NCI-H524 treated with DMSO at 0.1 percent for 48 hours (cell line): ENCODE measurements around the gene MDFIC.

Experiments
- DNase-seq: peaks from one replicate; lab custom pipeline; 2025; lab: John Stamatoyannopoulos, UW

The MDFIC gene

DNA sequence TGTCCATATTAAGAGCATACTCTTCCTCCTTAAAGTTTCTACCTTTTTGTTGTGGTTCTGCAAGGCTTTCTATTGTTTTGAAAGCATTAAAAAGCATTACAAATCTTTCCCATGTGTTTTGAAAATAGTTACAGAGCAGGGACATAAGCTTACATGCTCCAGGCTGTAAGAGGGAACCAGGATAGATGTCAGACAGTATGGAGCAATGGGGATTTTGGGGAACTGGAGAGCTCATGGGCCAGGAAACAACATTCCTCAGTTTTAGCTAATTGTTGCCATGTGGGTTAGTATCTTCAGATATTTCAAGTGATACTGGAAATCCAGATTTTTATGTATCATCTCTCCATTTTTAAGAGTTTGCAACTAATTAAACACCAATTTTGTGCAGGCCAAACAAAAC lies 3.5 kb downstream of the MDFIC start:
- DNase-seq, result no peak

- DNase-seq, result no peak
Measured at GRCh38 chr7:114928060-114928459, 6.2 kb downstream of the MDFIC start.

GRCh38 chr7:114929570-114929969 lies 7.7 kb downstream of the MDFIC start:
- DNase-seq, result no peak

DNA sequence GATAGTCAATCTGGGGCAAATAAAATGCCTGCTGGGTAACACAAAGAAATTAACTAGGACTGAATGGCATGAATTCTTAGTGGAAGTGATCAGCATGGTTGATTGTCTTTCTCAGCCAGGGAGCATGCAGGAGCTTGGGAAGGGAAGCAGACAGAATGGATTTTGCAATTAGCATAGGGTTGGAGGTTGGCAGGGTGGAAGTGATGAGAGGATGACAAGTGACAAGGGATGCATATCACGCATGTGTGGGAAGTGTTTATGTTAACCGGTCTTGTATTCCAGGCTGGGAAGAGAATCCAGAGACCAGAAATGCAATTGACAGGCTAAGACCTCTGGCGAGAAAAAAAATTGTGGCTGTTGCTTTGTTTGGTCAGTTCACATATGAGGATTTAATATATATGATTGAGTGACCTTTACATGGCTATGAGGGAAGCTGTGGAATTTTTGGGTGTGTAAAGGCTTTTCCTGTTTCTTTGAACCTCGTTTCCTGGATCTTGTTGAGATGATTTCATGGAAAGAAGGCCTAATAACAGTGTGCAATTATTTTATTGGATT lies 8.3 kb downstream of the MDFIC start:
- DNase-seq, result no peak

DNA sequence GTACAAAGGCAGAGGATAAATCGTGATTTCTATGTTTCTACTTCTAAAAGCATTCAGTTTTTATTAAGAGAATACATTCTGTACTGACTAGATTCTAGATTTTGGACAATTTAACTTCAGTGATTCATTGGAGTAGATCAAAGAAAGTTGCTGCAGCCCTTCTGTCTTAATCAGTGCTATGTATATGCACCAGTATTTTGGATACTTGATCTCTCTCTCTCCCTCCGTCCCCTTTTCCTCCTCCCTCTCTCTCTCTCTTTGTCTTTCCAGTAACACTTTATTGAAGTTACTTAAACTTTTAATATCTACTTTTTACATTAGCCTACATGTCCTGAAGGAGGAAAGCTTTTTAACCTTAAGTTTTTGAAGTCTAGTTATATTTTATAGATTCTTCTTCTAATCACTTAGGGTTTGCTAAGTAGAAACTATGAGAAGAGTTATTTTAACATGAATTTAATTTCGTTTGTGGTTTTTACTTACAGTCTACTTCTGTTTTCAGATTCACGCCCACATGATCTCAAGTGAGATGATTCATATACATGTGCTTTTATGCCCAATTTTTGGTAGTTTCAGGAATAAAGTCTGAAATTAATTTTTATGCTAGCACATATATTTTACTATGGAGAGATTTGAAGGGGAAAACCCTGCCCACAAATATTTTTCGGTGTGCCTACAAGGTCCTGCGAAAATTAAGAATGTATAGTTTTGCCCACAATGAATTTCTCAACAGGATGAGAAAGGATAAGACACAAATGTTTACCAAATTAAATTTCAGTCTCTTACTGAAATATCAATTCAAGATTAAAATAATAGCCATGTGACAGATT lies 9.1 kb downstream of the MDFIC start:
- no peak for DNase-seq

DNA sequence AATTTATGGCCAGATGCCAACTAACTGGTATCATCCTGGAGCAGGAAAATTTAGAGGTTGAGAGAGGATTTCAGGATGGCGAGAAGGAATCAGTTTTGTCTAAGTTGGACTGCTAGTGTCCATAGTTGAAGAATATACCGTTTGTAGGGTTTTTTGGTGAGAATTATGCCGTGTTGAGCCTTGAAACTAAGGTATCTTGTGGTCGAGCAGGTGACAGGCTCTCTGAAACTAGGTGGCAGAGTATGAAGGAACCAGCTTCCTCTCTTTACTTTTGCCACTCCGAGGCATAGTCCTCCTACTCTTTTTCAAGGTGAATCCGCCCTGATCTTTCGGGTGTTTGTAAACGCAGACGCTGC lies 9.7 kb downstream of the MDFIC start:
- no peak for DNase-seq

DNA sequence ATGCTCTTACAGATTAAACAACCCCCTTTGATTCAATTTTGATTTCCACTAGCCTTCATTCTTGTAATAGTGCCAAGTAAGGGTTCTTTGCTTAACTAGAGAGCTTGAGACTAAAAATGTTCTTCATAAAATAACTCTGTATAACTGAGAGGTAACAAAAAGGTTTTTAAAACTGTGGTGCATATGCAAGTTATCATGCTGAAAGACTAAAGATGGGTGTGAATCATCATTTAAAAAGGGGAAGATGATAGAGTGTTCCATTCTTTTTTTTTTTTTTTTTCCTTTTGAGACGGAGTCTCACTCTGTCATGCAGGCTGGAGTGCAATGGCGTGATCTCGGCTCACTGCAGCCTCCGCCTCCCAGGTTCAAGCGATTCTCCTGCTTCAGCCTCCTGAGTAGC lies 11.1 kb downstream of the MDFIC start:
- no peak for DNase-seq

GRCh38 chr7:114933658-114934057 lies 11.8 kb downstream of the MDFIC start:
- no peak for DNase-seq

- no peak for DNase-seq
Measured at GRCh38 chr7:114934086-114934485, 12.2 kb downstream of the MDFIC start.

DNA sequence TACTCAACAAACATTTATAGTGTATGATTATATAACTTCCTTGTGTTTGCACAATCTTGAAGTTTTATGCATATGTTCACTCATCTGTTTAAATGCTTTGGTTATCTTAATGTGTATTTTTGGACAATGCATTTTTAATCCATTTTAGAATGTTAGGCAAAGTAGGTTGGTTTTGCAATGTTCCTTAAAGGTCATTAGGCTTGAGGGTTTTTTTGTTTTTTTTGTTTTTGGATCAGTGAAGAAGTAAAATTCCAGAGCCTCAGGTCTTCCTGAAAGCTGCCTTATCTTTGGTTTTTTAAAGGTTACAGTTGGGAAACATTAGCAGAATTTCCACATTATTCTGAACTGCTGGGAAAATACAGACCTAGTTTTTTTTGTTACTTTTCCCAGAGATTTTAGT lies 12.8 kb downstream of the MDFIC start:
- no peak for DNase-seq

GRCh38 chr7:114936471-114936870 lies 14.6 kb downstream of the MDFIC start:
- no peak for DNase-seq

DNA sequence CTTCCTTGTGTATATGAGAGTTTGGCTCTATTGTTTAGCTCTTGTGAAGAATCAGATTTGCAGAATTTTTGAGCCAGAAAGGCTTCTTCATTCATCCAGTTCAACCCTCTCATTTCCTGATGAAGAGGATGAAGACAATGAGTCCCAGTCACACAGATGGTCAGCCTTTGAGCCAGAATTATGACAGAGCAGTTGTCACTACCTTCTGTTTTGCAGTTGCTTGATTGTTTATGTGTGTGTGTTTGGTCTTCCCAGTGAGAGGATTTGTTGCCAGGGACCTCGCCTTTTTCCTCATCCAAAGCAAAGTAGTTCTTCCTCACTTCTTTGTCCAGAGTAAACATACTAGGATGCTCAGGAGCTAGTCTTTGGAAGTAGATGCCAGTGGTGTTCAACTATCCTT lies 15.6 kb downstream of the MDFIC start:
- DNase-seq, result no peak

GRCh38 chr7:114938785-114939184 lies 16.9 kb downstream of the MDFIC start:
- no peak for DNase-seq

GRCh38 chr7:114939484-114940097 lies 17.7 kb downstream of the MDFIC start:
- DNase-seq, result no peak

DNA sequence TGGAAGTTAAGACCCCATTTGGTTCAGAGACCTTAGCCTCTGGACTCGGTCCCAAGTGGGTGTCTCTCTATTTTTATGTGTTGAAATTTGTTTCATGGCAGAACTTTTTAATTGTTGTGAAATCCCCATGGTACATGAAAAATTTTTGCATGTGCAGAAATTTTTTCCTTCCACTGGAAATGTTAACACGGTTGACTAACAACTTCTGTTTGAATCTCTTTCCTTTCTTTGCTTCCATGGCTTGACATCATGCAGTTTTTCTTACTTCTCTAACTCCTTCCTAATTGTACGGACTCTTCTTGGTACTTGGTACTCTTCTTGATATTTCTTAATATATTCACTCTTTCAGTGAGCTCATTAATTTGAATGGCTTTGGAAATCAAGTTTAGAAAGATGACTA lies 18.3 kb downstream of the MDFIC start:
- DNase-seq, result no peak

DNA sequence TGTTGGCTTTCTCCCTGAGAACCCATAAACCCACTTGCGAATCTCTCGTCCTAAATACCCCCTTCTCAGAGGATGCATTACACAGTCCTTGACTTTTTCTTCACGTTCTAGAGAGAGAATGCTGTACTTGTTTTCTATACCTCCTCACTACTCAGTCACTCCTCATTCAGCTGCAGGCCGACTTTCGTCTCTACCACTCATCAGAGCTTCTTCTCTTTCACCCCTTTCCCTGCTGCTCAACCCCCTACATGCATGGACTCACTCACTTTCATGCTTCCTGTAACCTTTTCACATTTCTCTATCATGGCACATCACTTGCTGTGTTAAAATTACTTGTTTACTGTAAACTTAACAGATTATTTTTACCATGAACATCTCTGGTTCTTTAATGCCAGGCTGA lies 19.8 kb downstream of the MDFIC start:
- no peak for DNase-seq

DNA sequence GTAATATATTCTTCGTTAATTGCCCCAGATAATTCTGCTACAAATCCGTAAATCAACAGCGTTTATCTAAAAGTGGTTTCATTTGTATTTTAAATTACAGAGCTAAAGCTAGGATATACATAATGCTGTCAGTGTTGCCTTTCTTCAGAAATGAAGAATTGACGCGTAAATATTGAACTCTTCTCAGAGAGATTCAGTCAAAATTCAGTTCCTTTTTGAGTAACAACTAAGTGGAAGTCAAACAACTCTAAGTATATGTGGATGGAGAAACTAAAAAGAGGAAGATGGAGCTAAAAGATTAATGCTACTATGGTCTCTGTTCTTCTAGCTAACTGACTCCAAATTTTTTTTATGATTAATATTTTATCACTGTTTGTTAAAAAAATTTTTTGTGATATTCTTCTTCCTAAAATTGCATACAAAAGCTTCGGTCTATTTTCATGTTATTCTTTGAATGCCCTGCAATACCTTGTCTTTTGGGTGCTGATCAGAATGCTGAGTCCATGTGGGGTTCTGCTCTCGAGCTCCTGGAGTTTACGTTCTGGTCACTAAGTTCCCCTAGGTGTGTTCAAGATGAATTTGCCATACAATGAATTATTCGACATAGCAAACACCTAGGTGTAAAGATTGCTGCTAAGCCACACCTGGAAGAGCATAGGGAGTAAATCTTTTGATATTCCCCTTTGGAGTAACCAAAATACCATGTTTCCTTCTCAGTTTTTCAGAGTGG lies 20.7 kb downstream of the MDFIC start:
- no peak for DNase-seq

GRCh38 chr7:114943530-114943929 lies 21.6 kb downstream of the MDFIC start:
- no peak for DNase-seq

DNA sequence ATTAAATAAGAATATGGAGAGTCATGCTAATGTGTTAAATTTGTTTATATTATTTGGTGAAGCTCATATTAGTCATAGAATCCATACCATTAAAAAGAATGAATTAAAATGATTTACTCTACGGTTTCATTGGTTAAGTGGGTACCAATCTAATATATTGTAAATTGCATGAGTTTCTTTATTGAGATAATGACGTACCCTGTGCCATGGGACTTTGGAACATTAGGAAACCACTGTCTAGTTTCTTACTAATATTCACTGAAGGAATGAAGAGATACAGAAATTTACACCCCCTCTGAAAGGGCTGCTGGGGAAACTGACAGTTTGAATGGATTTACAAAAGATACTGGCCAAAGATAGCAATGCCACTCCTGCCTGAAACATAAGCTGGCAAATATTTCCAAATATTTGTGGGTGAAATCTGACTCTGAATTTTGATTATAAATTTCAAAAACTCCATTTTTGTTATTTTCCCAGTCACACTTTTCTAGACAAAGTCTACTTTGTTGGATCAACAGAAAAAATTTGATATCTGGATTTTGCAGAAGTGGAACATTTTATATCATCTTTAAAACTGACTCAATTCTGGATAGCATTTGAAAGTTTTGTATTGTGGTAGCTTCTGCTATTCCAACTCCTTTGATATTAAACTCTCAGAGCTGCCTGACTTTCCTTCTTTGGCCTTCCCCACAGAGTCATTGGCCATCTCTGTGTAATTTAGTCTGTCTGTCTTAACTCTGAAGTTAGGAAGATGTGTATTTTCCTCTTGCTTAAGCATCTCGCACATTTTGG lies 22.3 kb downstream of the MDFIC start:
- DNase-seq, result no peak

GRCh38 chr7:114944745-114945625 lies 23.1 kb downstream of the MDFIC start:
- DNase-seq, result no peak

- no peak for DNase-seq
Measured at GRCh38 chr7:114949231-114949630, 27.3 kb downstream of the MDFIC start.
